IPS DF 4.7 (cell line): ENCODE results near the gene NHSL1.

Source experiments
- DNase-seq: peaks from one replicate; pipeline ENCODE4 v3.0.0-alpha.2; 2013; ENCODE audit warnings: low spot score; ENCODE audit errors: extremely low read depth

Gene NHSL1

DNA sequence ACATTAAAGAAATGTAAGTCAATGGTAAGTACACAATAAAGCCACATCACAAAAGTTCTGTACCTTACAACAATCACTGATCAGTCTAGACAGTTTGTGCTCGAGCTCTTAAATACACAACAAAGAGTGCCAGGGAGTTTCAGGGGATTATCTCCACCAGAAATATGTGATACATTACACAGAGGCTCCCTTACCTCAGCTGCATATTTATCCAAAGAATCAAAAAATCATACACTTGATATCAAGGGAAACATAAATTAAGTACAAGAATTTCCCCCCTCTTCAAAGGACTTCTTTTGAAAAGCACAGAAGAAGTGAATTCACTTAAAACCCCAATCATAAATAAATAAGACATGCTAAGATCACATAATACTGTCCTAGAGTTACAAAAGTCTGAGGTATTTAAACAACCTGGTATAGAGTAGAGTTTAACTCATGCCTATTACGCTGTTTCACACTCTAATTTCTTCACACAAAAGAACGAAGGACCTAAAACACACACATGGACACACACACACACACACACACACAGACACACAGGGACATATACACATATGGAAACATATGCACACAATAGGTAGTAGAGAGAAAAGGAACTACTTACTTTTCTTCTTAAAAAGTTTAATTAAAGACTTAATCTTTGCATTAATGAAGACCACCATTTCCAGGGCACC, 528 bp downstream of the NHSL1 start:
- DNase-seq, result no peak

DNA sequence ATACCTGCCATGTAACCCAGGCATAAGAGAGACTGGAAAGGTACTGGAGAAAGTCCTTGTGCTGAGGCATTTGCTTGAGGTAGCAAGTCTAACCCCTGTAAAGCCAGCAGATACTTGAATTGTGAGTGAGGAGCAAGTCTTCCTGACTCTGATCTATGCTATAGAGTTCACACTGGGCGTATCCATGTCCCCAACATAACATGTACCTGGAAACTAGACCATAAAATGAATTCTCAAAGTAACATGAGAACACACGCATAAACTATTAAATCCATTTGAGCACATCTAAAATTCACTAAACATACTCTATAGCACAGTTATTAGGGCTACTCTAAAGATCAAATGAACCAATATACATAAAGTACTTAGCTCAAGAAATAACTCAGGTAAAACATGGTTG, 2.0 kb downstream of the NHSL1 start:
- DNase-seq, result no peak

DNA sequence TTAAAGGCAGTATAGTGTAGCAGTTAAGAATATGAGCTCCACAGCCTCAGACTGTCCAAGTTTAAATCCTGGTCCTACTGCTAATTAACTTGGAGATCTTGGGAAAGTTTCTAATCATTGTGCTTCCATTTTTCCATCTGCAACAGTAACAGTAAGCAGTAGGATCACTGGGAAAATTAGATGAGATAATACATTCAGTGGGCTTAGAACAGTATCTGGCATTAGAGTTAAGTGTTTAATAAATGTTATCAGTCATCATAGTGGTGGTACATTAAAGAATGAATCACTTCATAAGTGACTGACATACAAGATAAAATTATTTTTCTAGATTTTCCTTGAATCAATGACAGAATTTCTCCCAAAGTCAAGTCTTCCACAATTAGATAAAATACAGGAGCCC, 5.0 kb downstream of the NHSL1 start:
- no peak for DNase-seq

DNA sequence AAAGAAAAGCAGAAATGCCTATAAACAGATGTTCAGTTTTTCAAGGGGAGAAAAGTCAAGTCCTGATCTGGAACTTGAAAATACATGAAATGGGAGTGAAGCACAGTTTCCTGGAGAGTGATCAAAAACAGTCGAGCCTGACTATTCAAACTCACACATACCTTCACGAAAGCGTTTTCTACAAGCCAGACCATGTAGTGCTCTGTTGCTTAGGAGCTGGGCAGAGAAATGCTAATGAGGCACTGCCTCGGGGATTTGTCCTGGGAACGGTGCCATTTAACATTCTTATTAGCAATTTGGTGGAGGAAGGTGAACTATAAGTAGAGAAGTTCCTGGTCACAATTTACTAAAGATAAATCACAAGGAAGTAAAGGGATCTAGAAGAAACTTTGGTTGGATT, 5.9 kb downstream of the NHSL1 start:
- no peak for DNase-seq

DNA sequence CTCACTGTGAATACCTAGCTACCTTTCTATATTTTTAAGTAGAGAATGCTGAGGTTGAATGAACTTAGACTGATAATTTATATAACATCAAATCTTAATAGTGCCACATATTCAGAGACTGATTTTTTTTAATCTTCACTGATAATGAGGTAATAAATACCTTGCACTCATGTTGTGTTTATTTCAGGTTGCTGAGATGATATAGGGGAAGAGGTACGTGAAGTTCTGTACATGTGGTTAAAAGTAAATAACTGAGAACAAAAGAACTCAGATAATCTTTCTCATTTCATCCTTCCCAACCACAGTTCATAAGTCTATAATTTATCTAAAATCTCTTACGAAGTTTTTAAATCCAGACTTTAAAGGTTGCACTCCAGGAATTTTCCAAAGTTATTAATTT, 6.4 kb downstream of the NHSL1 start:
- DNase-seq, result no peak

DNA sequence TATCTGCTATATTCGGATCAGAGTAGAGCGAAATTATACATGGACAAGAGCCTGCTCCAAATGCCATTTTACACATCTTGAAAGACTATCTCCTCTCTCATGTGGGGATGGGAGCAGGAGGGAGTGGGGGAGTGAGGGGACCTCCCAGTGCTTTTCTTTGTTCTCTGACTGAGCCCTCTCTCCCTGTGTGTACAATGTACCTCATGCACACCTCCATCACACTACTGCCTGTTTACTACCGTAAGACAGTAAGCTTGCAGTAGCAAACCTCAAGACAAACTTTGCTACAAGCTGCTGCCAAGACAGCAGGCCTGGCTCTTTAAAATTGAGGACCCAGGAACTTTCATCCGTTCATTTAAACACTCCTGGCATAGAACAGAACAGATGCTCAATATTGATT, 7.2 kb downstream of the NHSL1 start:
- DNase-seq, result no peak

DNA sequence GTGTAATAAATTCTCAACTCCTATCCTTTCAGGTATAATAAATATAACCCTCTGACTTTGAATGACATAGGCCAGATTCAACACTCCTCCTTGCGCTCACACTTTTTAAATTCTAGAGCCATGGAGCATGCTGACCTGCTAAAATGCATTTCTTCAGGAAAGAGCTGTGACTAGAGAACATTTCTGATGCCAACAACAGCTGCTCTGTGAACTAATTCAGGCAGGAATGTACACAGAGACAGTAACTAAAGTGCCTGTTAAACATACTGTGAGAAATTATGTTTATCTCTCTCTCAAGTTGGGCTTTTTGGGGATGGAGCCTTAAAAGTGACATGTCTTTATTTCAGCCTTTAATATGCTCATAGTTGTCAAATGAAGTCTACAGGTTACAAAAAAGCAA, 8.3 kb downstream of the NHSL1 start:
- DNase-seq, result no peak

DNA sequence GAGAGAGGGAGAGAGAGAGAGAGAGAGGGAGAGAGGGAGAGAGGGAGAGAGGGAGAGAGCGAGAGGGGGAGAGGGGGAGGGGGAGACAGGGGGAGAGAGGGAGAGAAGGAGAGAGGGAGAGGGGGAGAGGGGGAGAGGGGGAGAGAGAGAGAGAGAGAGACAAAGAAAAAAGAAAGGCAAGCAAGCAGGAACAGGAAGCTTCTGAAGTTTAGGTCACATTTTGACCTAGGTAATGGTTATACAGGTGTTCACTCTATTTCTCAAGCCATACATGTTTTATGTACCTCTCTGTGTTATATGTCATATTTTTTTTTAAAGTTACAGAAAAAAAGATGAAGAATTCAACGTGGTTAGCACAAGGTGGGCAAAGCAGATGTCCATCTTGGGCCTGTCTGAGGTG, 9.4 kb downstream of the NHSL1 start:
- no peak for DNase-seq

DNA sequence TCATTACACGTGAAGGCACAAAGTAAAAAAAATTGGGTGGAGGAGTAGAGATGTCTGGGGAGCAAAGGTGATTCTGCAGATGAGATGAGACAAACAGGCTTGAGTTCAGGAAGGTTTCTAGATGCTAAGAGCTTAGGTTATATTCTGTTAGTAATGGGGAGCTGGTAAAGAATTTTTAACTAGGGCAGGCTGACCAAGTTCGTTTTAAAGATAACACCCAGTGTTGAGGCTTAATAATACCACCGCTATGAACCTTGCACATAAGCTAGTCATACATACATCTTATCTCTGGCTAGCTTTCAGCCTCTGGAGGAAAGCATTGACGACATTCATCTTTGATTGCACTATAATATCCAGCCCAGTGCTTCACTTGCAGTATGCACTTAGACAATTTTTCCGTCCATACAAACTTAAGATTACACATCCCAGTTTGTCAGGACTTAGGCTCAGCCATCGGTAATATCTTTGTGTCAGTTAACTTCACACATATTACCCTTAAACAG, 12.1 kb downstream of the NHSL1 start:
- no peak for DNase-seq

DNA sequence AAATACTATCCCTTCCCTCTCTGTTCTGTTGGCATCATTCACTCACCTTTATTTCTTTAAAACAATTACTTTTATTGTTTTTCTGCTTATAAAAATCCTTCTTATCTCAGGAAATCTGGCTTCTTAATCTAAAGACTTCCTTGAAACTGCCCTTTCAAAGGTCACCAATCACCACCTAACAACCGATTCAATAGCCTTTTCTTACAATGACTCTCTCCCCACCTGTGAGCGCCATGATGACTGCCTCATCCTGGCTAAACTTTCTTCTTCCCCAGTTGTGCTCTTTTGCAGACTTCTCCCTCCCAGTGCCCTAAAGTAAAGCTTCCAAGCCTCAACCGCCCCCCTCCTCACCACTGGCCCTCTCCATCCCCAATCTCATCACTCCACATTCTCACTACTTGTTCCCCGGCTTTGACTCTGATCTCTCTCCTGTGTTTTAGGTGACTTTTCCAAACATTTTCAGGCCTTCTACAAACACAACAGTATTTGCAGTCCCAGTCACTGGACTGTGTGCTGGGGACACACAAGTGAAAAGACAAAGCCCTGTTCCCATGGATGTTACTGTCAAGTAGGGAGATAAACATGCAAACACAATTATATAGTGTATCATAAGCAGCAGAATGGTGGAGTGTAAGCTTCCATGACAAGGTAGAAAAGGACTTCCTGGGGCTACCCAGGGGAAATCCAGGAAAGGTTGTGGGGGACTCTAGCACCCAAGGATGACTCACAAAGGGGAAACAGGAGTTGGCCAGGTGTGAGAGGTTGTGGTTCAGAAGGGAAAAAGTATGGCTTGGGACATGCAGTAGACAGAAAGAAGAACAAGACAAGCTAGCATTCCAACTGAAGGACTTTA, 12.8 kb downstream of the NHSL1 start:
- DNase-seq, result no peak

DNA sequence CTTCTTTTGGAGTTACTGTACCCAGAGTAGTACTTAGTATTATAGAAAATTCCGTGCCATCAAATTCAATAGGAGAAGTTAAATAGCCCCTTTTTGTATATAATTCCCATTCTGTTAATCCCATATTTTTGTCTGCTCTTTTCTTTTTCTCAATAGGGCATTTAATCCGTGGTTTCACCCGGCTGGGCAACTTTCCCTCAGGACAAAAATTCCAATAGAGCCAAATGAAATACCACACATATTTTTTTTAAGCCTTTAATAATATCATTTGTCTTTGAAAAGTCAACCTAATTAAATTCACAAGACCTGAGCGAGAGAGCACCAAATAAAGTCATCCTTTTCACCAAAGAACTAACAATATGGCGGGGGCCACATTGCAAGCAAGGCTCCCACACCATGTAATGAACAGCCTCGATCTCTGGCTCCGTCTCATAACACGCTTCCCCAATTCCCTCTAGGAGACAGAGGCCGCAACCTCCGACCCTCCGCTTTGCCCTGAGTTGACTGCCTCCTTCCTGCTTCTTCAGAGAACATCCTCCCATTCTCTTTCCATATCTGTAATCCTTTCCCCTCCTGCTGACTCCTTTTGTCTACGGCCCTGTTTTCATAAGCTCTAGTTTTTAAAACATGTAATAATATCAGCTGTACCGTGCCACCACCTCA, 13.6 kb downstream of the NHSL1 start:
- DNase-seq, result no peak

DNA sequence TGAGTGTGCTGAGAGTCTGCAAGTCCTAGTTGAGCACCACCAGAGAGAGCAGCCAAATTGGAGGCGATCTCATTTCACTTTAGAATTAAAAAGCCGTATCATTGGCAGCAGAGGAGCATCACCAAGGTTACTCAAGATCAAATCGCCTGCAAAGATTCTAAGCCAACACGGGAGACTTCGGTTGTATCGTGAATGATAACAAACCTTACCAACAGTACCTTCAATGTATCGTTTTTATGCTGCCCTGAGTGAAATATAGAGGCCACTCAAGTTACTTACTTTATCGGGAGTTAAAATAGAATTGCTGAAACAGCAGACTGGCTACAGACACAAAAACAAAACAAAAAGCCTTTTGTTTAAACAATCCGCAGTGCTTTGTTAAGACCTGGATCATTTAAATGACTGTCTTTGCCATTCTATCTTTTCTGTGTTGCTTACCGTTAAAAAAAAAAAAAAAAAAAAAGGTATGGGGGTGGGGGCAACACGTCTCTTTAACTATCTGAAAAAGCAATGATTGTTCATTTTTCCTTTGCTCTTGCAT, 14.2 kb downstream of the NHSL1 start:
- DNase-seq, result no peak

DNA sequence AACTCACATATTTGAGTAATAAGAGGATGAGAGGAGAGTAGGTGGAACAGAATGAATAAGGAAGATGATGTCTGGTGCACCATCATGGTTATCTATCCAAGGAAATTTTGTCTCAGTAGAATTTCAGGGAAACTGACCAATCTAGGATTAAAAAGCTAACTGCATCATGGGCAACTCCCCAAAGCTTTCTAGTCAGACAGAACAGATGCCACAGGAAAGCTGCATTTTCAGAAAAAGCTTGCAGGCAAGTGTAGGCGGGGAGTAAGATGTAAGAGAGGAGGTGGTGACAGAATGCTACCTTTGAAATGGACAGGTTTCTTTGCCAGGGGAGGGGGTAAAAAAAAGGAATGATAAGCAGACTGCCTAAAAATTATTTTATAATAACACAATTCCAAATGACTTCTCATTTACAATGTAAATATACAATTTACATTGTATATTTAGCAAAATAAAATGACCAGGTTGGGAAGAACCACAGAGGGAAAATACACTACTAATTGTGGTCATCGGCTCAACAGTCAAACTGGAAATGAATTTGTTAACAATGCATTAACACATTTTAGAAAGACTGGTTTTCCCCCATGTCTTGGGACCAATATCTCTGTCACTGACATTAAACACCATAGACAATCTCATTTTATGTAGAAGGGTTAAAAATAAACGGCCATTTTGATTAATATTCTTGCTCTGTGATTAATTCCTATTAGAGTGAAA, 15.1 kb downstream of the NHSL1 start:
- DNase-seq, result no peak

DNA sequence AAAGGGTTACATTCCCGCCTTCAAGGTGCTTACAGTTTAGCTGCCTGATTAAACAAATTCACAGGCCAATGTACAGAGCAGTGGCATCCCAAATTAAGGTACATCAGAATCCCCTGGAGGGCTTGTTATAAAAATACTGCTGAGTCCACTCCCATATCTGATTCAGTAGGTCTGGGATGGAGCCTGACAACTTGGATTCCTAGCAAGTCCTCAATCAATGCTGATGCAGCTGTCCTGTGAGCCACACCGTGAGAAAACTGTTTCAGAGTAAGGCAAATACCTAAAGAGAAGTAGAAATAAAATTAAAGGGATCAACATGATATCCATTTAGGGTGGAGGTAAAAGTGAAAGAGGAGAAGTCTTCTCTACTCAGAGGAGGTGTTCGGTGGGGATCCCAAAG, 16.5 kb downstream of the NHSL1 start:
- DNase-seq, result no peak

DNA sequence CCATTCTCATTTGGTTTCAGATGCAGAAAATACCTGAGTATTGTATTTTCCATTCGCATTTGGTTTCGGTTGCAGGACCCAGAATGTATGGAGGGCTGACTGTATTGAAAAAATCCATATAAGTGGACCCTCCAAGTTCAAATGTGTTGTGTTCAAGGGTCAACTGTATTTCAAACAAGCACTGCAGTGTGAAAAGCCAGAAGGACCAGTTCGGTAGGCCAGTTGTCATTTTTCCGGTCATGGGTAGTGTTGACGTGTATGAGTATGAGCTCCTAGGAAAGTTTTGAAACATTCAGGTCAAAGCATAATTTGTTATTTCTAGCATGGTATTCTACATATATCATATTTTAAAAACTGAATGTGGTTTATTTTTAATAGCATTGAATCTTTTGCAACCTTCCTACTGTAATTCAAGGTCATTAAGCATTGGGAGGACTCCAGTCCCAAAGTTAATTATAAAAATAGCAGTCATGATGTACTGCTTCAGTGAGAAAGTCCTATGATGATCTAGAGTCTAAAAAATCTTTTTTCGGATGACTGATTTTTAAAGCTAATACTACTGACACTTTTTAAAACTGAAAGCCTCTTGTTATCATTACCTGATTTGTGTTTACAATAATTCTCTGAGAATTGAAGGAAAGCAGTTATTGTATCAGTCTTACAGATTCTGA, 18.9 kb downstream of the NHSL1 start:
- DNase-seq, result no peak

DNA sequence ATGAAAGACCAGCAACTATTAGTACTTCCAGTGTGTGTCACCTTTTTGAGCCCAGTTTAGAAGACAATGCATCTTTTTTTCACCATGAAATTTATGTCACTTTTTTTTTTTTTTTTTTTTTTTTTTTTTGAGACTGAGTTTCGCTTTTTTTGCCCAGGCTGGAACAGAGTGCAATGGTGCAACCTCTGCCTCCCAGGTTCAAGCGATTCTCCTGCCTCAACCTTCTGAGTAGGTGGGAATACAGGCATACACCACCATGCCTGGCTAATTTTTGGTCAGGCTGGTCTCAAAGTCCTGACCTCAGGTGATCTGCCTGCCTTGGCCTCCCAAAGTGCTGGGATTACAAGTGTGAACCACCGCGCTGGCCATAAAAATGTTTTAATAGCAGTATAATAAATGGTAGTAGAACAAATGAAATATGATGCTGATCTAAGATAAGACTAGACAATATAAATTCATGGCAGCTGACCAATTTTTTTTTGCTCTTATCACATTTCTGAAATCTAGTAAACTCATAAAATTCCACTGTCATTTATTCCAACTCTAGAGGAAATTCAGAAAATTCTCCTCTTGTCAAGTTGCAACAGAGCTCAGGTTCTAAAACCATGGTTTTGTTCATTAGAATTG, 21.3 kb downstream of the NHSL1 start:
- DNase-seq, result no peak

DNA sequence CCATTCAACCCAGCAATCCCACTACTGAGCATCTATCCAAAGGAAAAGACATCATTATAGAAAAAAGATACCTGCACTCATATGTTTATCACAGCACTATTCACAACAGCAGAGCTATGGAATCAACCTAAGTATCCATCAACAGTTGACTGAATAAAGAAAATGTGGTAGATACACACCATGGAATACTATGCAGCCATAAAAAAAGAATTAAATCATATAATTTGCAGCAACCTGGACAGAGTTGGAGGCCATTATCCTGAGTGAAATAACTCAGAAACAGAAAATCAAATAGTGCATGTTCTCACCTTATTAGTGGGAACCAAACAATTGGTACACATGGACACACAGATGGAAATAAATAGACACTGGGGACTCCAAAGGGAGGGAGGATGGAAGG, 23.2 kb downstream of the NHSL1 start:
- no peak for DNase-seq

DNA sequence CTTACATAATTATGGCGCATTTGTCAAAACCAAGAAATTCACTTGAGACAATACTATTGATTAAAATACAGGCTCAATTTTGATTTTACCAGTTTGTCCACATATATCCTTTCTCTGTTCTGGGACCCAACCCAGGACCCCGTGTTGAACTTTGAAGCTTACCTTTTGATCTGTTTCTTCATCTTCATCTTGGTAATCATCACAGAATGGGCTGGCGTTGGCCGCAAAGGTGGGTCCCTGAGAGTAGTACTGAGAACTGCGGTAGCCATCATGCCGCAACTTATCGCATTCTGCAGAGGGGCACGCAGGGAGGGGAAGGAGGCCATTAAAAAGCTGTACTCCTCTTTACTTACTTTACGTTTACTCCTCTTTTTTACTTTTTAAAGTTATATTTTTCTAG, 26.1 kb downstream of the NHSL1 start:
- DNase-seq, result no peak

DNA sequence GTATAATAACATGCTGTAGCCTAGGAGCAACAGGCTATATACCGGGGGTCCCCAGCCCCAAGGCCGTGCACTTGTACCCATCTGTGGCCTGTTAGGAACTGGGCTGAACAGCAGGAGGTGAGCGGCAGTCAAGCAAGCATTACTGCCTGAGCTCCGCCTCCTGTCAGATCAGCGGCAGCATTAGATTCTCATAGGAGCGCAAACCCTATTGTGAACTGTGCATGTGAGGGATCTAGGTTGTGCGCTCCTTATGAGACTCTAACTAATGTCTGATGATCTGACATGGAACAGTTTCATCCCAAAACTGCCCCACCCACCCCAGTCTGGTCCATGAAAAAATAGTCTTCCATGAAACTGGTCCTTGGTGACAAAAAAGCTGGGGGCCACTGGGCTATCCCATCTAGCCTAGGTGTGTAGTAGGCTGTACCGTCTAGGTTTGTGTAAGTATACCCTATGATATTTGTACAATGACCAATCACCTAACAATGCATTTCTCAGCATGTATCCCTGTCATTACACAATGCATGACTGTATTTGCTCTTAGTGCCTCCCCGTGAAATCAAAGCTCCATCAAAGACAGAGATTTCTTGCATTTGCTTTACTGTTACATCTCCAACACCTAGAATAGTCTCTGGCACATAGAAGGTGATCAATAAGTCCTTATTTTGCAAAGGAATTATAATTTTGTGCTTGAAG, 30.8 kb downstream of the NHSL1 start:
- no peak for DNase-seq

DNA sequence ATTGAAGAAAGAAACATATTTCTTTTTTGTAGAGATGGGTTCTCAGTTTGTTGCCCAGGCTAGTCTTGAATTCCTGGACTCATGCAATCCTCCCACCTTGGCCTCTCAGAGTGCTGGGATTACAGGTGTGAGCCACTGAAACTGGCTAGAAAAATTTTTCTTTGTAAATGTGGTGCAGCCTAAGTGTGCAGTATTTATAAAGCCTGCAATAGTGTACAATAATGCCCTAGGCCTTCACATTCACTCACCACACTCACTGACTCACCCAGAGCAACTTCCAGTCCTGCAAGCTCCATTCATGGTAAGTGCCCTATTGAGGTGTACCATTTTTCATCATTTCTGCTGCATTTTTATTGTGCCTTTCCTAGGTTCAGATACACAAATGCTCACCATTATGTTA, 31.4 kb downstream of the NHSL1 start:
- no peak for DNase-seq
